Cerebellar nuclear complex (tissue), 1 donor: ENCODE results near the gene DVL3.

Source experiments
- DNase-seq, 2 experiments: peaks; one replicate each; lab custom pipeline; 2025; lab: John Stamatoyannopoulos, UW

DVL3 gene

DNA sequence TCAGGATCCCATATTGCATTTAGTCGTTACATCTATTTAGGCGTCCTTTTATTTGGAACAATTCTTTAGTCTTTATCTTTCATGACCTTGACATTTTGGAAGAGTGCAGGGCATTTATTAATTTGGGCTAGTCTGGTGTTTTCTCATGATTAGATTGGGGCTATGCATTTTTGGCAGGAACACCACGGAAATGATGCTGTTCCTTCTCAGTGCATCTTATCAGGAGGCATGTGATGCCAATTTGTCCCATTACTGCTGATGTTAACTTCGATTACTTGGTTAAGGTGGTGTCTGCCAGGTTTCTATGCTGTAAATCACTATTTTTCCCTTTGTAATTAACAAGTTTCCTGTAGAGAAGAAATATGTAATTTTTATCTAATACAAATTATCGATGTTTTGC is 56.1 kb downstream of the DVL3 start:
- no peak for DNase-seq

DNA sequence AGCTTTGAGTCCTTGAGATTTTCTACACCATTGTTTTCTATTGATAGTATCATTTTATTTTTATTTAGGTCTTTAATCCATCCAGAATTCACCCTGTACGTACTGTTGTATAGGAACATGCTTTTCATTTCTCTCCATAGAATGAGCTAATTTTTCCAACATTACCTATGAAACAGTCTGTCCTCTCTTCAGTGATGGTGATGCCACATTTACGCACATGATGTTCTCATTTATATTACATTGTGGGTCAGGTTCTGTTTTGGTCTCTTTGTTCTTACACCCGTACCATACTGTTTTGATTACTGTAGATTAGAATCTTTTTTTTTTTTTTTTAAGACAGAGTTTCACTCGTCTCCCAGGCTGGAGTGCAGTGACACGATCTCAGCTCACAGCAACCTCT is 56.5 kb downstream of the DVL3 start:
- DNase-seq, result no peak

DNA sequence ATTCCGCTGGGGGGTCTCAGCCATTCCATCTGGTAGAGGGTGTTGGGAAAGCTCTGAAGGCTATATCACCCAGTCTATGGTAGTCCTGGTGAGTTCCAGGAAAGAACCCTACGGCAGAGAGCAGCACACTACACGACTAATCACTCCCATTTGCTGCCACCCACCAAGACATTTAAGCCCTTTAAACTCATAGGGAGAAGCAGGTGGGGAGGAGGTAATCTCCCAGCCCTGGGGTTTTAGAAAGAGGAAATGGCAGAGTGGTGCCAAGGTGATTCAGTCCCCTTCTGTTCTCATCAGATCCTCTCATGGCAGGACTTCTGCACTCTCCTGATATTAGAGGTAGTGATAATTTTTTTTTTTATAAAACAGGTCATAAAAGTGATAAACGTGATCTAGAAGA is 63.6 kb downstream of the DVL3 start:
- DNase-seq, result no peak

DNA sequence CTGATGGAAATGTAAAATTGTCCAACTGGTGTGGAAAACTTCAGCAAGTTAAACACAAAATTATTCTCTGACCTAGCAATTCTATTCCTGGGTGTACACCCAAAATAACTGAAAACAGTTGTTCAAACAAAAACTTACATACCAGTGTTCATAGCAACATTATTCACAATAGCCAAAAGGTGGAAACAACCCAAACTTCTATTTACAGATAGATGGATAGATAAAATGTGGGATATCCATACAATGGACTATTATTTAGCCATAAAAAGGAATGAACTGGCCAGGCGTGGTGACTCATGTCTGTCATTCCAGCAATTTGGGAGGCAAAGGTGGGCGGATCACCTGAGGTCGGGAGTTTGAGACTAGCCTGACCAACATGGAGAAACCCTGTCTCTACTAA is 67.3 kb downstream of the DVL3 start:
- no peak for DNase-seq
